ENCODE data around the gene MERTK. TPM values are rescaled to one million over a fixed set of nuclear protein-coding genes. Genes with fewer than 3 reads are reported as not detected.
A peak's percentile ranks its signal among the peaks of the same experiment; 100 is the strongest.

The MERTK gene
- total RNA-seq, 1 experiment from 2014 or later = 14.5 TPM

GRCh38 chr2:111978452-111979170 is 80.2 kb downstream of the MERTK start:
- Histone ChIP-seq H3K27ac (ENCODE audit: low read length) (peak overlapping the region; percentile 1; the same call in 1 of the 2 replicates), H3K4me1 (ENCODE audit: control insufficient read depth, insufficient read depth, low read length) (peaks cover 23% of the 10 kb centered on the region), H3K27me3 (ENCODE audit: control insufficient read depth, insufficient read depth, low read length) (no peaks in the 10 kb centered on the region), H3K9me3 (ENCODE audit: control insufficient read depth, insufficient read depth, low read depth, low read length) (peaks cover 9% of the 10 kb centered on the region), H3K36me3 (ENCODE audit: control insufficient read depth, insufficient read depth, low read length) (peaks cover 3% of the 10 kb centered on the region; the same call in 1 of the 2 replicates), H3K4me3 (ENCODE audit: low read depth in 2 of 2, low read length in 2 of 2) (no peak overlapping the region)
- intact Hi-C loops (cut with micrococcal nuclease; ENCODE audit: unreplicated experiment) = no loop called here
- BruUV-seq (replicated peaks) = no TSS peak
- POLR2A ChIA-PET = no interaction called here
- TF ChIP-seq POLR2AphosphoS5 (IDR thresholded peaks at IDR 0.05; ENCODE audit: low read depth, low read length) (no peak), REST (IDR thresholded peaks at IDR 0.05; ENCODE audit: insufficient read depth in 1 of 2, low read depth in 2 of 2, low read length in 1 of 2) (no peak), CTCF (IDR thresholded peaks at IDR 0.05) (no peak), TCF7L2 (IDR thresholded peaks at IDR 0.05; ENCODE audit: low read depth, low read length) (no peak), SIN3A (IDR thresholded peaks at IDR 0.05; ENCODE audit: borderline replicate concordance, insufficient read depth, low read depth, low read length) (no peak)
- no peak for ATAC-seq
- in situ Hi-C loops (cut with HindIII; ENCODE audit: low pct_unique_long_range_greater_than_20kb, low sequenced_read_pairs) = no loop called here
- CTCF ChIA-PET = no interaction called here
- no peak for DNase-seq (ENCODE audit: low read depth, low spot score)

GRCh38 chr2:111981666-111982065 is 83.3 kb downstream of the MERTK start:
- ATAC-seq (no peak), DNase-seq (ENCODE audit: low read depth, low spot score) (no peak)
- Histone ChIP-seq H3K4me1 (ENCODE audit: control insufficient read depth, insufficient read depth, low read length) (0 out of 2 replicates have a peak, but pooled peaks cover 5% of the 10 kb centered on the region), H3K27me3 (ENCODE audit: control insufficient read depth, insufficient read depth, low read length) (no peaks in the 10 kb centered on the region), H3K4me3 (ENCODE audit: low read depth in 2 of 2, low read length in 2 of 2) (no peak overlapping the region), H3K36me3 (ENCODE audit: control insufficient read depth, insufficient read depth, low read length) (peaks cover 3% of the 10 kb centered on the region; the same call in 1 of the 2 replicates), H3K9me3 (ENCODE audit: control insufficient read depth, insufficient read depth, low read depth, low read length) (peaks cover 9% of the 10 kb centered on the region), H3K27ac (ENCODE audit: low read length) (no peak overlapping the region)
- ChIA-PET POLR2A (no interaction called here), CTCF (no interaction called here)
- TF ChIP-seq POLR2AphosphoS5 (IDR thresholded peaks at IDR 0.05; ENCODE audit: low read depth, low read length) (no peak), REST (IDR thresholded peaks at IDR 0.05; ENCODE audit: insufficient read depth in 1 of 2, low read depth in 2 of 2, low read length in 1 of 2) (no peak), SIN3A (IDR thresholded peaks at IDR 0.05; ENCODE audit: borderline replicate concordance, insufficient read depth, low read depth, low read length) (no peak), TCF7L2 (IDR thresholded peaks at IDR 0.05; ENCODE audit: low read depth, low read length) (no peak), CTCF (IDR thresholded peaks at IDR 0.05) (no peak)
- intact Hi-C loops (cut with micrococcal nuclease; ENCODE audit: unreplicated experiment) = no loop called here
- BruUV-seq (replicated peaks) = no TSS peak
- in situ Hi-C loops (cut with HindIII; ENCODE audit: low pct_unique_long_range_greater_than_20kb, low sequenced_read_pairs) = no loop called here
